Gastrocnemius medialis (tissue), 4 donors: ENCODE data around the gene CPZ.

ENCODE experiments used
- CTCF ChIP-seq, 5 experiments: fragments of 450-650 bp in 3 of 5; fragments of 200-600 bp in 2 of 5; sonication (generic) in 2 of 5; IDR thresholded peaks in 4 of 5; conservative IDR thresholded peaks in 1 of 5; 1 replicate in 4 of 5; 2 replicates in 1 of 5; pipeline ENCODE4 v1.5.1; 2016 to 2019; ENCODE audit warnings: antibody characterized with exemption in 5 of 5, mild to moderate bottlenecking in 3 of 5, moderate library complexity in 3 of 5
- POLR2A ChIP-seq, 2 donors: fragments of 450-650 bp; IDR thresholded peaks; one replicate each; pipeline ENCODE4 v1.6.1; 2017; ENCODE audit warnings: antibody characterized with exemption in 2 of 2, mild to moderate bottlenecking in 2 of 2, moderate library complexity in 2 of 2

- TF ChIP-seq POLR2A (IDR thresholded peaks at IDR 0.05) (no peak), CTCF (IDR thresholded peaks at IDR 0.05 in 4 of 5, conservative IDR thresholded peaks at IDR 0.05 in 1 of 5) (no peak)
These were observed 32.9 kb upstream of the CPZ start for GRCh38 chr4:8559524-8560264.
